ENCODE measurements around the gene HAL. TPM values are rescaled to one million over a fixed set of nuclear protein-coding genes. Genes with fewer than 3 reads are reported as not detected.

The HAL gene
- polyA plus RNA-seq, 1 of the 3 experiments (the other 2 are of a cell fraction): 0.08 TPM

DNA sequence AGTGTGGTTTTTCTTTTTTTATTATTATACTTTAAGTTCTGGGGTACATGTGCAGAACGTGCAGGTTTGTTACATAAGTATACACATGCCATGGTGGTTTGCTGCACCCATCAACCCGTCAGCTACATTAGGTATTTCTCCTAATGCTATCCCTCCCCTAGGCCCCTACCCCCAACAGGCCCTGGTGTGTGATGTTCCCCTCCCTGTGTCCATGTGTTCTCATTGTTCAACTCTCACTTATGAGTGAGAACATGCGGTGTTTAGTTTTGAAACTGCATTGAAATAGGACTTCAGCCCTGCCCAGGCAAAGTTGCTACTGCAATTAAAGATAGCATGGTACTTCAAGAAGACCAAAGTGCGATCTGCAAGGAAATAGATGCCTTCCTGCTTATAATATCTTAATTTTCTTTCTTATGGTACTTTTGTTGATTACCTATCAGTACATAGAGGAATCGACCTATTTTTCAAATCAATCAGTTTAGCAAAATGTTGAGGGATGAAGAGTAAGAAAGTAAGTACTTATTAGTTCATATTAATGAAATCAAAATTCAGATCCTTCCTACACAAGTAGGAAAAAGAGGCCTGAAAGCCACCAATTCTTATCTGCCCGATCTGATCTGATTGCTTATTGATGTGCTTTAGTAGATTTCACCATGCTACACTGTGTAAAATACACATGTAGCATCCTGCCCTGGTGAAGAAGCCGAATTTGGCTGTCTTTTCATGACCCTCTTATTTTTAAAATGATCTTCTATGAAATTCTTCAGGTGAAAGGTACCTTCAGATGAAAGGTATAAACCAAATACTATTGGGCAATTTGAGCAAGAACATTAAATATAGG lies 37.6 kb upstream of the HAL start:
- CTCF ChIA-PET: interaction anchor here (1.2 kb wide), 1 partner anchor 91 kb away, joined by 3 read pairs; the partner anchor contains the start of gene AMDHD1
- Histone ChIP-seq H3K9ac (peak overlapping the region; percentile 76), H3K27me3 (ENCODE audit: insufficient read depth) (no peaks in the 10 kb centered on the region), H3K27ac (ENCODE audit: low read depth in 2 of 2, low read length in 1 of 2) (peak overlapping the region; percentile 43 to 74), H3F3A (replicated peaks; ENCODE audit: insufficient read depth) (peaks cover 11% of the 10 kb centered on the region), H3K9me2 (no peaks in the 10 kb centered on the region), H3K4me2 (peak overlapping the region; percentile 97), H3K4me1 (ENCODE audit: control insufficient read depth in 1 of 2, insufficient read depth in 2 of 2, low read depth in 1 of 2, low read length in 1 of 2) (peaks cover 7 to 8% of the 10 kb centered on the region in 2 experiments; a peak in 3 of 4 replicates), H3K36me3 (replicated peaks in 1 of 2; ENCODE audit: control insufficient read depth in 1 of 2, insufficient read depth in 2 of 2, low read length in 1 of 2) (no peaks in the 10 kb centered on the region), H4K20me1 (ENCODE audit: insufficient read depth) (no peaks in the 10 kb centered on the region; the same call in 1 of the 2 replicates), H3K4me3 (ENCODE audit: low read depth in 2 of 2, low read length in 1 of 2) (peak overlapping the region; percentile 61 to 93), H3K79me2 (ENCODE audit: insufficient read depth) (peaks cover 37% of the 10 kb centered on the region), H2AFZ (ENCODE audit: low read depth) (peak overlapping the region; percentile 96), H3K9me3 (no peaks in the 10 kb centered on the region)
- 52% methylated on average over 7 of the region's 7 CpGs for whole genome bisulfite sequencing (ENCODE audit: low lambda C conversion rate)
- no peak for TF ChIP-seq SIN3A (IDR thresholded peaks at IDR 0.05; ENCODE audit: borderline replicate concordance, low read depth, low read length)
- no peak for TF ChIP-seq RFX5 (IDR thresholded peaks at IDR 0.05; ENCODE audit: low read length)
- TF ChIP-seq RAD21 (IDR thresholded peaks at IDR 0.05; ENCODE audit: low read length): no peak
- no peak for TF ChIP-seq IRF3 (IDR thresholded peaks at IDR 0.05; ENCODE audit: low read depth, low read length)
- TF ChIP-seq EZH2phosphoT487 (IDR thresholded peaks at IDR 0.05; ENCODE audit: borderline replicate concordance, low read depth): no peak
- TF ChIP-seq POLR2AphosphoS5 (IDR thresholded peaks at IDR 0.05; ENCODE audit: low read depth, low read length): no peak
- TF ChIP-seq, protein P1, sequence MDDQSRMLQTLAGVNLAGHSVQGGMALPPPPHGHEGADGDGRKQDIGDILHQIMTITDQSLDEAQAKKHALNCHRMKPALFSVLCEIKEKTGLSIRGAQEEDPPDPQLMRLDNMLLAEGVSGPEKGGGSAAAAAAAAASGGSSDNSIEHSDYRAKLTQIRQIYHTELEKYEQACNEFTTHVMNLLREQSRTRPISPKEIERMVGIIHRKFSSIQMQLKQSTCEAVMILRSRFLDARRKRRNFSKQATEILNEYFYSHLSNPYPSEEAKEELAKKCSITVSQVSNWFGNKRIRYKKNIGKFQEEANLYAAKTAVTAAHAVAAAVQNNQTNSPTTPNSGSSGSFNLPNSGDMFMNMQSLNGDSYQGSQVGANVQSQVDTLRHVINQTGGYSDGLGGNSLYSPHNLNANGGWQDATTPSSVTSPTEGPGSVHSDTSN (IDR thresholded peaks at IDR 0.05): no peak
- POLR2A ChIA-PET: no interaction called here
- no peak for DNase-seq

DNA sequence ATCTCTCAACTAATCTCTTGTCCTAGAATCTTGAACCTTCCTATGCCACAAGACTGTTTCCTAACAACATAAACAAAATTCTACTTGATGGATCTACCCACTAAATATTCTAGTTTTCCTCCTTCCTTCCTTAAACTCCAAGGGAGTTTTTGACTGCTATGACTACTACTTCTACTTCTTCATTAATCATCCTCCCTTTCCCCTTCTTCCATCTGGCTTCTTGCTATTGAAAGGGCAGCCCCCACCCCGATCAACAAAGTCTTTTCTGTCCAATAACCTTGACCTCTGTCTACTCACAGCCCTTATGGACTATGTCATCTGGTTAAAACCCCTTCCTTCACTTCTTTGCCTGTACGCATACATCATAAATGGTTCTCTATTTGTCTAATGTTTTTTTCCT lies 33.7 kb upstream of the HAL start:
- DNase-seq: no peak
- H3F3A ChIP-seq (replicated peaks; ENCODE audit: insufficient read depth): peaks cover 5% of the 10 kb centered on the region
- H3K4me3 ChIP-seq (ENCODE audit: low read depth in 2 of 2, low read length in 1 of 2): no peak overlapping the region
- no peak overlapping the region for H2AFZ ChIP-seq (ENCODE audit: low read depth)
- H3K4me1 ChIP-seq (ENCODE audit: control insufficient read depth in 1 of 2, insufficient read depth in 2 of 2, low read depth in 1 of 2, low read length in 1 of 2): peaks cover 7 to 8% of the 10 kb centered on the region in 2 experiments; a peak in 3 of 4 replicates
- peaks cover 13 to 29% of the 10 kb centered on the region in 2 experiments for H3K36me3 ChIP-seq (replicated peaks in 1 of 2; ENCODE audit: control insufficient read depth in 1 of 2, insufficient read depth in 2 of 2, low read length in 1 of 2)
- WGBS (ENCODE audit: low lambda C conversion rate): 95% methylated on average over 2 of the region's 2 CpGs
- H3K27ac ChIP-seq (ENCODE audit: low read depth in 2 of 2, low read length in 1 of 2): no peak overlapping the region
- H3K9ac ChIP-seq: no peak overlapping the region
- H4K20me1 ChIP-seq (ENCODE audit: insufficient read depth): no peaks in the 10 kb centered on the region; the same call in 1 of the 2 replicates
- ChIA-PET POLR2A (no interaction called here), CTCF (no interaction called here)
- no peaks in the 10 kb centered on the region for H3K9me2 ChIP-seq
- H3K9me3 ChIP-seq: no peaks in the 10 kb centered on the region
- H3K4me2 ChIP-seq: no peak overlapping the region
- H3K79me2 ChIP-seq (ENCODE audit: insufficient read depth): peaks cover 37% of the 10 kb centered on the region
- no peaks in the 10 kb centered on the region for H3K27me3 ChIP-seq (ENCODE audit: insufficient read depth)
- TF ChIP-seq ELF1 (IDR thresholded peaks at IDR 0.05) (no peak), FOXM1 (IDR thresholded peaks at IDR 0.05; ENCODE audit: low read depth) (no peak), RFX5 (IDR thresholded peaks at IDR 0.05; ENCODE audit: low read length) (no peak), IRF3 (IDR thresholded peaks at IDR 0.05; ENCODE audit: low read depth, low read length) (no peak)
